Measurements from ENCODE around the gene HNRNPR. TPM values are rescaled to one million over a fixed set of nuclear protein-coding genes. Genes with fewer than 3 reads are reported as not detected.

Gene HNRNPR
- total and polyA plus RNA-seq, 9 of the 15 experiments (the other 6 are each of a cell fraction or from before 2014, with no cell fraction given): 80.9 to 372 (median 301) TPM

DNA sequence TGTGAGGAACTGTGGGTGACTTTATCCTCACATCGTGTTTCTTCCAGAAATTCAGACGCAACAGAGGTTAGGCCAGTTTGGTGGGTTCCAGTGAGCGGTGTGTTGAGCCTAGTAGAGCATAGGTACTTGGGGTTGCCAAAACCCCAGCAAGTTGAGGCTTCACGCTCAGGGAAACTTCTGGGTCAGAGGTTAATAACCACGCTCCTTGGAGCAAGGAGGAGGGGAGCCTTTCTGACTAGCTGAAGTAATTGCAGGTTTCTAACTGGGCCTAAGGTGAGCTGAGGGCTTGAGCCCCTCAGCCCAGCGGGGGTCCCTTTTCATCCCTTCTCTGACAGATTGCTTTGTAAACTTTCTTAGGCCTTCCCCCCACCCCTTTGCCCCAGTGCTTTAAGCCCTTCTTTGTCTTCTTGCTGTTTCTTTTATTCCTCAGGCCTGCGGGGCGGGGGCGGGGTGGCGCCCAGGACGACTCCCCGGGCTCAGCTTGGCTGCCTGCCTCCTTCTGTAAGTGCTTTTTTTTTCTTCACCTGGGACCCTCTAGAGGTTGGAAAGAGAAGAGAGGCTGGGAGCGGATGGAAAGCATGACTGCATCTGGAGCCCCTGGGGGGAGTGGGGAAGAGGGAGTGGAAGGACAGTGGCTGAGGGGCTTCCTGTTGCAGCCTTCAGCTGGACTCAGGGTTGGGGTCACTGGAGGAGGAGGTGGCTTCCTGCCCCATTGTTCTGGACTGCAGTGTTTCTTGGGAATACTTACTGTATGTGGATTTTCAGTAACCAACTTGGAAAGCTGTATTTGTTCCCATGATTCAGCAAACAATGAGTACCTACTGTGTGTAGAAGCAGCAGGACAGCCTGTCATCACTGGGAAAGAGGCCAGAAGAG, 26.9 kb upstream of the HNRNPR start (continued):
- no peak for TF ChIP-seq ZNF507 (tag; conservative IDR thresholded peaks at IDR 0.05)
- peak; percentile 7 for TF ChIP-seq DACH1 (IDR thresholded peaks at IDR 0.05; ENCODE audit: partially characterized antibody)
- TF ChIP-seq, protein P1, sequence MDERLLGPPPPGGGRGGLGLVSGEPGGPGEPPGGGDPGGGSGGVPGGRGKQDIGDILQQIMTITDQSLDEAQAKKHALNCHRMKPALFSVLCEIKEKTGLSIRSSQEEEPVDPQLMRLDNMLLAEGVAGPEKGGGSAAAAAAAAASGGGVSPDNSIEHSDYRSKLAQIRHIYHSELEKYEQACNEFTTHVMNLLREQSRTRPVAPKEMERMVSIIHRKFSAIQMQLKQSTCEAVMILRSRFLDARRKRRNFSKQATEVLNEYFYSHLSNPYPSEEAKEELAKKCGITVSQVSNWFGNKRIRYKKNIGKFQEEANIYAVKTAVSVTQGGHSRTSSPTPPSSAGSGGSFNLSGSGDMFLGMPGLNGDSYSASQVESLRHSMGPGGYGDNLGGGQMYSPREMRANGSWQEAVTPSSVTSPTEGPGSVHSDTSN (CRISPR knock-in tag; IDR thresholded peaks at IDR 0.05; ENCODE audit: low read depth): no peak
- TF ChIP-seq, protein P1 (tag; conservative IDR thresholded peaks at IDR 0.05; ENCODE audit: low read depth): no peak
- TF ChIP-seq, protein P2, sequence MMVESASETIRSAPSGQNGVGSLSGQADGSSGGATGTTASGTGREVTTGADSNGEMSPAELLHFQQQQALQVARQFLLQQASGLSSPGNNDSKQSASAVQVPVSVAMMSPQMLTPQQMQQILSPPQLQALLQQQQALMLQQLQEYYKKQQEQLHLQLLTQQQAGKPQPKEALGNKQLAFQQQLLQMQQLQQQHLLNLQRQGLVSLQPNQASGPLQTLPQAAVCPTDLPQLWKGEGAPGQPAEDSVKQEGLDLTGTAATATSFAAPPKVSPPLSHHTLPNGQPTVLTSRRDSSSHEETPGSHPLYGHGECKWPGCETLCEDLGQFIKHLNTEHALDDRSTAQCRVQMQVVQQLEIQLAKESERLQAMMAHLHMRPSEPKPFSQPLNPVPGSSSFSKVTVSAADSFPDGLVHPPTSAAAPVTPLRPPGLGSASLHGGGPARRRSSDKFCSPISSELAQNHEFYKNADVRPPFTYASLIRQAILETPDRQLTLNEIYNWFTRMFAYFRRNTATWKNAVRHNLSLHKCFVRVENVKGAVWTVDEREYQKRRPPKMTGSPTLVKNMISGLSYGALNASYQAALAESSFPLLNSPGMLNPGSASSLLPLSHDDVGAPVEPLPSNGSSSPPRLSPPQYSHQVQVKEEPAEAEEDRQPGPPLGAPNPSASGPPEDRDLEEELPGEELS (CRISPR knock-in tag; IDR thresholded peaks at IDR 0.05; ENCODE audit: borderline replicate concordance): no peak
- no peak for TF ChIP-seq ELF2 (CRISPR knock-in tag; IDR thresholded peaks at IDR 0.05)
- TF ChIP-seq HNRNPL (IDR thresholded peaks at IDR 0.05; ENCODE audit: low read depth, low read length): no peak
- no peak for TF ChIP-seq ERF (CRISPR knock-in tag; IDR thresholded peaks at IDR 0.05)
- TF ChIP-seq, protein P3, sequence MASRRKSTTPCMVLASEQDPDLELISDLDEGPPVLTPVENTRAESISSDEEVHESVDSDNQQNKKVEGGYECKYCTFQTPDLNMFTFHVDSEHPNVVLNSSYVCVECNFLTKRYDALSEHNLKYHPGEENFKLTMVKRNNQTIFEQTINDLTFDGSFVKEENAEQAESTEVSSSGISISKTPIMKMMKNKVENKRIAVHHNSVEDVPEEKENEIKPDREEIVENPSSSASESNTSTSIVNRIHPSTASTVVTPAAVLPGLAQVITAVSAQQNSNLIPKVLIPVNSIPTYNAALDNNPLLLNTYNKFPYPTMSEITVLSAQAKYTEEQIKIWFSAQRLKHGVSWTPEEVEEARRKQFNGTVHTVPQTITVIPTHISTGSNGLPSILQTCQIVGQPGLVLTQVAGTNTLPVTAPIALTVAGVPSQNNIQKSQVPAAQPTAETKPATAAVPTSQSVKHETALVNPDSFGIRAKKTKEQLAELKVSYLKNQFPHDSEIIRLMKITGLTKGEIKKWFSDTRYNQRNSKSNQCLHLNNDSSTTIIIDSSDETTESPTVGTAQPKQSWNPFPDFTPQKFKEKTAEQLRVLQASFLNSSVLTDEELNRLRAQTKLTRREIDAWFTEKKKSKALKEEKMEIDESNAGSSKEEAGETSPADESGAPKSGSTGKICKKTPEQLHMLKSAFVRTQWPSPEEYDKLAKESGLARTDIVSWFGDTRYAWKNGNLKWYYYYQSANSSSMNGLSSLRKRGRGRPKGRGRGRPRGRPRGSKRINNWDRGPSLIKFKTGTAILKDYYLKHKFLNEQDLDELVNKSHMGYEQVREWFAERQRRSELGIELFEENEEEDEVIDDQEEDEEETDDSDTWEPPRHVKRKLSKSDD (conservative IDR thresholded peaks at IDR 0.05; ENCODE audit: low read length): no peak
- TF ChIP-seq, protein P4, sequence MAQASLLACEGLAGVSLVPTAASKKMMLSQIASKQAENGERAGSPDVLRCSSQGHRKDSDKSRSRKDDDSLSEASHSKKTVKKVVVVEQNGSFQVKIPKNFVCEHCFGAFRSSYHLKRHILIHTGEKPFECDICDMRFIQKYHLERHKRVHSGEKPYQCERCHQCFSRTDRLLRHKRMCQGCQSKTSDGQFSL (CRISPR knock-in tag; IDR thresholded peaks at IDR 0.05): no peak
- TF ChIP-seq, protein P4 (tag; IDR thresholded peaks at IDR 0.05): no peak
- TF ChIP-seq, protein P5, sequence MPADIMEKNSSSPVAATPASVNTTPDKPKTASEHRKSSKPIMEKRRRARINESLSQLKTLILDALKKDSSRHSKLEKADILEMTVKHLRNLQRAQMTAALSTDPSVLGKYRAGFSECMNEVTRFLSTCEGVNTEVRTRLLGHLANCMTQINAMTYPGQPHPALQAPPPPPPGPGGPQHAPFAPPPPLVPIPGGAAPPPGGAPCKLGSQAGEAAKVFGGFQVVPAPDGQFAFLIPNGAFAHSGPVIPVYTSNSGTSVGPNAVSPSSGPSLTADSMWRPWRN (IDR thresholded peaks at IDR 0.05; ENCODE audit: low read depth): no peak
- no peak for TF ChIP-seq NCOA2 (IDR thresholded peaks at IDR 0.05; ENCODE audit: partially characterized antibody in 2 of 2)
- no peak for TF ChIP-seq WHSC1 (IDR thresholded peaks at IDR 0.05; ENCODE audit: low read length)
- TF ChIP-seq CAMTA2 (CRISPR knock-in tag; conservative IDR thresholded peaks at IDR 0.05): no peak
- peak; percentile 50; the same call in 1 of the 2 replicates for TF ChIP-seq C11orf30 (IDR thresholded peaks at IDR 0.05; ENCODE audit: low read depth)
- no peak for TF ChIP-seq ZNF695 (CRISPR knock-in tag; IDR thresholded peaks at IDR 0.05)
- no peak for TF ChIP-seq YBX1 (IDR thresholded peaks at IDR 0.05)

Measured in K562 (cell line).